HepG2 (cell line): ENCODE data around the gene KLF9. TPM values are rescaled to one million over a fixed set of nuclear protein-coding genes. Genes with fewer than 3 reads are reported as not detected.
A peak's percentile ranks its signal among the peaks of the same experiment; 100 is the strongest.

Experiments used
- CCDC6 ChIP-seq: sonication (generic); formaldehyde crosslinking; IDR thresholded peaks from 2 replicates; pipeline ENCODE4 v1.8.1; 2022; ENCODE audit warnings: mild to moderate bottlenecking, missing genetic modification reagents, moderate library complexity
- CEBPG ChIP-seq: IDR thresholded peaks from 2 replicates; pipeline ENCODE4 v1.6.1; 2016
- DMAP1 ChIP-seq: IDR thresholded peaks from 2 replicates; pipeline ENCODE4 v1.6.1; 2016
- FOXA1 ChIP-seq, 2 experiments: fragments of 450-650 bp in 1 of 2; sonication (generic) in 1 of 2; formaldehyde crosslinking in 1 of 2; IDR thresholded peaks; 2 replicates each; pipeline versions ENCODE4 v1.4.0 to v1.6.1; 2016 to 2020; ENCODE audit warnings: missing genetic modification reagents in 1 of 2
- FOXK2 ChIP-seq: fragments of 450-650 bp; IDR thresholded peaks from 2 replicates; pipeline ENCODE4 v1.6.1; 2016
- KLF15 ChIP-seq: sonication (generic); formaldehyde crosslinking; IDR thresholded peaks from 2 replicates; pipeline ENCODE4 v1.8.1; 2023; ENCODE audit warnings: borderline replicate concordance, mild to moderate bottlenecking, inconsistent platforms, missing genetic modification reagents, mixed read lengths
- KLF6 ChIP-seq: IDR thresholded peaks from 2 replicates; pipeline ENCODE4 v1.8.0; 2016; ENCODE audit warnings: missing biosample characterization, missing genetic modification reagents
- MED8 ChIP-seq: sonication (generic); formaldehyde crosslinking; IDR thresholded peaks from 2 replicates; pipeline ENCODE4 v1.8.1; 2023; ENCODE audit warnings: mild to moderate bottlenecking, missing genetic modification reagents; ENCODE audit not compliant: insufficient replicate concordance
- NCOR1 ChIP-seq: fragments of 200-600 bp; sonication (generic); IDR thresholded peaks from 2 replicates; pipeline ENCODE4 v1.7.0; 2017; ENCODE audit warnings: antibody characterized with exemption, low read length, borderline replicate concordance
- POLR2G ChIP-seq: fragments of 200-400 bp; formaldehyde crosslinking; IDR thresholded peaks from 2 replicates; pipeline ENCODE4 v1.6.1; 2018; ENCODE audit warnings: mild to moderate bottlenecking, low read depth, low read length, moderate library complexity
- RARA ChIP-seq: IDR thresholded peaks from 2 replicates; pipeline ENCODE4 v1.6.1; 2016; ENCODE audit warnings: missing genetic modification reagents, missing compliant biosample characterization
- RBM22 ChIP-seq: fragments of 200-400 bp; formaldehyde crosslinking; optimal IDR thresholded peaks from 2 replicates; pipeline ENCODE3; 2017; ENCODE audit warnings: mild to moderate bottlenecking, low read length, moderate library complexity
- SALL2 ChIP-seq: sonication (generic); formaldehyde crosslinking; IDR thresholded peaks from 2 replicates; pipeline ENCODE4 v1.8.1; 2023; ENCODE audit warnings: mild to moderate bottlenecking, missing genetic modification reagents, inconsistent platforms
- SAP130 ChIP-seq: IDR thresholded peaks from 2 replicates; pipeline ENCODE4 v1.6.1; 2016; ENCODE audit warnings: low read depth
- SP5 ChIP-seq: IDR thresholded peaks from 2 replicates; pipeline ENCODE4 v1.6.1; 2016; ENCODE audit warnings: low read depth, borderline replicate concordance
- ZBTB7A ChIP-seq: sonication (generic); formaldehyde crosslinking; IDR thresholded peaks from 2 replicates; pipeline ENCODE4 v1.8.0; 2022; ENCODE audit warnings: mild to moderate bottlenecking, missing genetic modification reagents
- ZFP1 ChIP-seq: IDR thresholded peaks from 2 replicates; pipeline ENCODE4 v1.6.1; 2016
- ZNF546 ChIP-seq: sonication (generic); formaldehyde crosslinking; conservative IDR thresholded peaks from 2 replicates; pipeline ENCODE4 v1.8.1; 2023; ENCODE audit warnings: mild to moderate bottlenecking, missing genetic modification reagents
- ZNF605 ChIP-seq: sonication (generic); formaldehyde crosslinking; IDR thresholded peaks from 2 replicates; pipeline ENCODE4 v1.8.0; 2022; ENCODE audit warnings: mild to moderate bottlenecking, missing genetic modification reagents
- ZNF615 ChIP-seq: sonication (generic); formaldehyde crosslinking; IDR thresholded peaks from 2 replicates; pipeline ENCODE4 v1.5.0; 2020; ENCODE audit warnings: mild to moderate bottlenecking, missing genetic modification reagents, borderline replicate concordance
- ZNF616 ChIP-seq: sonication (generic); formaldehyde crosslinking; IDR thresholded peaks from 2 replicates; pipeline ENCODE4 v1.5.0; 2020; ENCODE audit warnings: low read depth, mild to moderate bottlenecking, missing genetic modification reagents
- ZNF720 ChIP-seq: sonication (generic); formaldehyde crosslinking; IDR thresholded peaks from 2 replicates; pipeline ENCODE4 v1.4.0; 2020; ENCODE audit warnings: missing genetic modification reagents
- ZNF746 ChIP-seq: sonication (generic); formaldehyde crosslinking; IDR thresholded peaks from 2 replicates; pipeline ENCODE4 v1.8.0; 2022; ENCODE audit warnings: mild to moderate bottlenecking, missing genetic modification reagents
- ZNF777 ChIP-seq: sonication (generic); formaldehyde crosslinking; IDR thresholded peaks from 2 replicates; pipeline ENCODE4 v1.4.0; 2020; ENCODE audit warnings: missing genetic modification reagents
- ZNF816 ChIP-seq: sonication (generic); formaldehyde crosslinking; IDR thresholded peaks from 2 replicates; pipeline ENCODE4 v1.8.0; 2022; ENCODE audit warnings: missing genetic modification reagents, mild to moderate bottlenecking, borderline replicate concordance
- polyA plus RNA-seq, 8 experiments: library from polyadenylated mRNA; depleted of rRNA in 3 of 8; stranded (reverse) in 7 of 8; unstranded in 1 of 8; fragments of >200 nt; fragmentation: Illumina TruSeq in 4 of 8; extraction: Trizol in 4 of 8; gene quantifications; 2 replicates each; pipeline versions ENCODE4 v1.2.1 to v1.2.3, GENCODE V29; 2011 to 2016; ENCODE audit warnings: low read depth in 4 of 8, missing spikeins in 1 of 8, mixed read lengths in 1 of 8; ENCODE audit not compliant: insufficient read depth in 1 of 8
- total RNA-seq, 5 experiments: library from RNA; depleted of rRNA; stranded (reverse); fragments of >200 nt; fragmentation: Illumina TruSeq; extraction: Trizol; gene quantifications; 2 replicates each; pipeline ENCODE4 v1.2.3, GENCODE V29; 2016; ENCODE audit warnings: low read depth in 1 of 5
- TF ChIP-seq, protein P1 (sequence below): sonication (generic); formaldehyde crosslinking; IDR thresholded peaks from 2 replicates; pipeline ENCODE4 v1.4.0; 2020; ENCODE audit warnings: missing genetic modification reagents
- TF ChIP-seq, protein P2 (sequence below): sonication (generic); formaldehyde crosslinking; IDR thresholded peaks from 2 replicates; pipeline ENCODE4 v1.4.0; 2020; ENCODE audit warnings: missing genetic modification reagents

The KLF9 gene
- total and polyA plus RNA-seq, 2 of the 13 experiments (the other 11 are each of a cell fraction or from before 2014, with no cell fraction given), result 5.7 to 7.2 TPM

DNA sequence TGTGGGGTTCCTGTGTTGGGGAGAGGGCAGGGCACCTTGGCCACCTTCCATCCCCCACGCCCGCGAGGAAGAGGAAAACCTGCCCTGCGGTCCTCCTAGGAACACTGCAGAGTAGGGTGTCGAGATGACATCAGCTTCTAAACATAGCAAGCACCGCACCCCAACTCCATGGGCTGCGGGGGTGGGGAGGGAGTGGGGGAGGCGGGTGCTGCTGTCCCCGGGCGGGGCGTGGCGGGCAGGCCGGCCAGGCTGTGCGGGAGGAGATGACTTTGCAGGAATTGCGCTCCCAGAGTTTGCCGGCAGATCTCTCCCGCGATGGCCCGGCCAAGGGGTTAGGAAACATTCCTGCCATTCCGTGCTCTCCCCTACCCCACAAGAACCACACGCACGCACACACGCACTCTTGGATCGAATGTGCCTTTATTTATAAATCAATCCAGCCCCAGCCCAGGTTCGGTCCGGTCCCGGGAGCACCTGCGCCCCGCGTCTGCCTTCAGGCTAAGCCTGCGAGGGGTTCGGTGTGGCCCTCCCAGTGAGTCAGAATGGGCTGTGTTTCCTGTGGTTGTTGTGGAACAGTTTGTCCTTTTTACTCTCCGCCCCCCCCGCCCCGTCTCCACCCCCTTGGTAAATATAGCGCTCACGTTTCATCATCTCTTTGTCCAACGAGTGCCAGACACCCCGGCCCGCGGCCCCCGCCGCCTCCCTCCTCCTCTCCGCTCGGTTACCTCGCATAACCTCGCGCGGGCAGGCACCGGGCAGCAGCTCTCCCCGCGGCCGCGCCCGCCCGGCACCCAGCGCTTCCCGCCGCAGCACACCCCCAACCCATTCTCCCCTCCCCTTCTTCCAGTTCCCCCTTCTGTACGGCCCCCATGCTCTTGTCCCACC is 5.3 kb upstream of the KLF9 start (continued):
- TF ChIP-seq ZNF746 (CRISPR knock-in tag) (peak; percentile 51; the same call in 1 of the 2 replicates), ZNF615 (0 out of 2 replicates have a peak, but pooled peaks have one; percentile 70), ZNF605 (CRISPR knock-in tag) (peak; percentile 70), ZNF816 (CRISPR knock-in tag) (peak; percentile 34), RBM22 (peak; percentile 88), FOXK2 (peak; percentile 8; the same call in 1 of the 2 replicates), ZBTB7A (CRISPR knock-in tag) (no peak; the same call in 1 of the 2 replicates), CEBPG (peak; percentile 45; the same call in 1 of the 2 replicates), SALL2 (CRISPR knock-in tag) (0 out of 2 replicates have a peak, but pooled peaks have one; percentile 28), ZFP1 (CRISPR knock-in tag) (0 out of 2 replicates have a peak, but pooled peaks have one; percentile 38), ZNF720 (CRISPR knock-in tag) (no peak), FOXA1 (IDR thresholded peaks at IDR 0.05) (no peak), FOXA1 (CRISPR knock-in tag; IDR thresholded peaks at IDR 0.05) (peak; percentile 73), SP5 (CRISPR knock-in tag) (peak; percentile 89), MED8 (CRISPR knock-in tag) (peak; percentile 55), POLR2G (peak; percentile 88), KLF15 (CRISPR knock-in tag) (no peak), CCDC6 (CRISPR knock-in tag) (0 out of 2 replicates have a peak, but pooled peaks have one; percentile 45), RARA (CRISPR knock-in tag) (peak; percentile 64), ZNF777 (CRISPR knock-in tag) (no peak), DMAP1 (peak; percentile 54), KLF6 (CRISPR knock-in tag) (peak; percentile 24; the same call in 1 of the 2 replicates), ZNF546 (peak; percentile 15; the same call in 1 of the 2 replicates), SAP130 (CRISPR knock-in tag) (peak; percentile 44), NCOR1 (peak; percentile 82; the same call in 1 of the 2 replicates), ZNF616 (CRISPR knock-in tag) (no peak)
- TF ChIP-seq, protein P1, sequence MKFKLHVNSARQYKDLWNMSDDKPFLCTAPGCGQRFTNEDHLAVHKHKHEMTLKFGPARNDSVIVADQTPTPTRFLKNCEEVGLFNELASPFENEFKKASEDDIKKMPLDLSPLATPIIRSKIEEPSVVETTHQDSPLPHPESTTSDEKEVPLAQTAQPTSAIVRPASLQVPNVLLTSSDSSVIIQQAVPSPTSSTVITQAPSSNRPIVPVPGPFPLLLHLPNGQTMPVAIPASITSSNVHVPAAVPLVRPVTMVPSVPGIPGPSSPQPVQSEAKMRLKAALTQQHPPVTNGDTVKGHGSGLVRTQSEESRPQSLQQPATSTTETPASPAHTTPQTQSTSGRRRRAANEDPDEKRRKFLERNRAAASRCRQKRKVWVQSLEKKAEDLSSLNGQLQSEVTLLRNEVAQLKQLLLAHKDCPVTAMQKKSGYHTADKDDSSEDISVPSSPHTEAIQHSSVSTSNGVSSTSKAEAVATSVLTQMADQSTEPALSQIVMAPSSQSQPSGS, result 0 out of 2 replicates have a peak, but pooled peaks have one; percentile 8
- TF ChIP-seq, protein P2, sequence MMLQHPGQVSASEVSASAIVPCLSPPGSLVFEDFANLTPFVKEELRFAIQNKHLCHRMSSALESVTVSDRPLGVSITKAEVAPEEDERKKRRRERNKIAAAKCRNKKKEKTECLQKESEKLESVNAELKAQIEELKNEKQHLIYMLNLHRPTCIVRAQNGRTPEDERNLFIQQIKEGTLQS (CRISPR knock-in tag), result peak; percentile 75
